ENCODE results near the gene PLEKHM1. TPM values are rescaled to one million over a fixed set of nuclear protein-coding genes. Genes with fewer than 3 reads are reported as not detected.
"Not testable (repeated sequence)": the region's sequence is repeated elsewhere in the genome, so short reads cannot be mapped to it uniquely, and the experiment has no call there.

Gene PLEKHM1
- total and polyA plus RNA-seq, 2 of the 13 experiments (the other 11 are each of a cell fraction or from before 2014, with no cell fraction given), result 7.6 to 13.5 TPM

GRCh38 chr17:45451660-45452059 is 38.9 kb downstream of the PLEKHM1 start:
- H3K4me1 ChIP-seq (ENCODE audit: insufficient read depth, low read length); in situ Hi-C loops (cut with HindIII; ENCODE audit: extremely low pct_ligation_motif_present, low pct_unique_long_range_greater_than_20kb); H2AFZ ChIP-seq (ENCODE audit: low read length); H3K4me3 ChIP-seq (replicated peaks in 1 of 3; ENCODE audit: insufficient read depth in 1 of 3, low read depth in 2 of 3, low read length in 3 of 3); FAIRE-seq; ATAC-seq; H3K9me3 ChIP-seq (ENCODE audit: low read length); intact Hi-C loops (cut with micrococcal nuclease; ENCODE audit: unreplicated experiment); H3K4me2 ChIP-seq (ENCODE audit: low read depth, low read length); H3K36me3 ChIP-seq (replicated peaks in 1 of 2; ENCODE audit: control insufficient read depth in 1 of 2, insufficient read depth in 2 of 2, low read length in 2 of 2); DNase-seq (ENCODE audit: low spot score); CTCF ChIA-PET (ENCODE audit: low intra/inter-chr PET ratio, low total read pairs); H3K79me2 ChIP-seq (ENCODE audit: insufficient read depth, low read length); H4K20me1 ChIP-seq (ENCODE audit: insufficient read depth, low read length); H3K27ac ChIP-seq (ENCODE audit: extremely low read length, insufficient read depth, low read length); H3K9ac ChIP-seq (ENCODE audit: insufficient read depth, low read depth, low read length); BruUV-seq (replicated peaks); POLR2A ChIA-PET; H3K27me3 ChIP-seq (ENCODE audit: control insufficient read depth in 1 of 2, insufficient read depth in 2 of 2, low read length in 2 of 2): not testable (repeated sequence)
- 96% methylated on average over 5 of the region's 10 CpGs for WGBS (ENCODE audit: low lambda C conversion rate)

GRCh38 chr17:45451131-45451530 is 39.4 kb downstream of the PLEKHM1 start:
- no peaks in the 10 kb centered on the region for H3K27me3 ChIP-seq (ENCODE audit: control insufficient read depth in 1 of 2, insufficient read depth in 2 of 2, low read length in 2 of 2)
- ATAC-seq (peak; percentile 77), FAIRE-seq (no peak), DNase-seq (ENCODE audit: low spot score) (no peak)
- in situ Hi-C loops (cut with HindIII; ENCODE audit: extremely low pct_ligation_motif_present, low pct_unique_long_range_greater_than_20kb) (no loop called here), intact Hi-C loops (cut with micrococcal nuclease; ENCODE audit: unreplicated experiment) (no loop called here)
- H3K36me3 ChIP-seq (replicated peaks in 1 of 2; ENCODE audit: control insufficient read depth in 1 of 2, insufficient read depth in 2 of 2, low read length in 2 of 2), result no peaks in the 10 kb centered on the region
- H3K27ac ChIP-seq (ENCODE audit: extremely low read length, insufficient read depth, low read length), result no peak overlapping the region
- WGBS (ENCODE audit: low lambda C conversion rate), result 75% methylated on average over 8 of the region's 8 CpGs
- H3K79me2 ChIP-seq (ENCODE audit: insufficient read depth, low read length), result no peaks in the 10 kb centered on the region
- POLR2A ChIA-PET, result no interaction called here
- H4K20me1 ChIP-seq (ENCODE audit: insufficient read depth, low read length), result no peaks in the 10 kb centered on the region
- no peak overlapping the region for H3K9ac ChIP-seq (ENCODE audit: insufficient read depth, low read depth, low read length)
- H3K9me3 ChIP-seq (ENCODE audit: low read length), result no peaks in the 10 kb centered on the region
- no TSS peak for BruUV-seq (replicated peaks)
- no peak overlapping the region for H3K4me3 ChIP-seq (replicated peaks in 1 of 3; ENCODE audit: insufficient read depth in 1 of 3, low read depth in 2 of 3, low read length in 3 of 3)
- TF ChIP-seq STAG1 (CRISPR knock-in tag; IDR thresholded peaks at IDR 0.05) (peak; percentile 54), CTCF (CRISPR knock-in tag; IDR thresholded peaks at IDR 0.05) (peak; percentile 59), ZNF20 (CRISPR knock-in tag; IDR thresholded peaks at IDR 0.05) (no peak), SP4 (CRISPR knock-in tag; IDR thresholded peaks at IDR 0.05) (no peak), HNRNPL (IDR thresholded peaks at IDR 0.05; ENCODE audit: low read depth, low read length) (0 out of 2 replicates have a peak, but pooled peaks have one; percentile 32)
- no peak overlapping the region for H2AFZ ChIP-seq (ENCODE audit: low read length)
- no peaks in the 10 kb centered on the region for H3K4me1 ChIP-seq (ENCODE audit: insufficient read depth, low read length)
- H3K4me2 ChIP-seq (ENCODE audit: low read depth, low read length), result no peak overlapping the region
- CTCF ChIA-PET (ENCODE audit: low intra/inter-chr PET ratio, low total read pairs), result no interaction called here
